ENCODE results near the gene AKAP9. TPM values are rescaled to one million over a fixed set of nuclear protein-coding genes. Genes with fewer than 3 reads are reported as not detected.
A peak's percentile ranks its signal among the peaks of the same experiment; 100 is the strongest.

AKAP9 gene
- total RNA-seq, 6 experiments from 2014 or later, result 24.6 to 30.4 (median 26.4) TPM

DNA sequence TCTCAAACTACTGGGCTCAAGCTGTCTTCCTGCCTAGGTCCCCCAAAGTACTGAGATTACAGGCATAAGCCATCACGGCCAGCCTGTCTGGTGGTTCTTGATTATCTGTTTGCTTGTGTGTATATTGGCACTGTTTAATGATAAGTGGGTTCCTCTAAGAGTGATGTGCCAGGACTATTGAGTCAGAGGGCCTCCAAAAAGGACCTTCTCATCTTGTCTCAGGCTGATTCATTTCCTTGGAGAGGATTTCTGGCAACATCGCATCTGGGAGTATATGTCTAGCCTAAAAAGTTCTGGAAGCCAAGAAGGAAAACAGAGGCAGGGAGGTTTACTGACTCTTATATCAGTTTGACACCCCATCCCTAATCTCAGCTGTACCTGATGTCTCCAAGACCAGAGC is 27.1 kb upstream of the AKAP9 start:
- H3K4me1 Mint-ChIP-seq (ENCODE audit: low read depth), result peaks cover 8% of the 10 kb centered on the region; the same call in 1 of the 2 replicates
- peak; percentile 59 for DNase-seq
- peaks cover 2% of the 10 kb centered on the region for H3K27me3 Mint-ChIP-seq (ENCODE audit: insufficient read depth)
- no peaks in the 10 kb centered on the region for H3K9me3 Mint-ChIP-seq
- no peak overlapping the region for H3K27ac Mint-ChIP-seq
- H3K4me3 Mint-ChIP-seq, result no peak overlapping the region
- TF ChIP-seq, protein P1, sequence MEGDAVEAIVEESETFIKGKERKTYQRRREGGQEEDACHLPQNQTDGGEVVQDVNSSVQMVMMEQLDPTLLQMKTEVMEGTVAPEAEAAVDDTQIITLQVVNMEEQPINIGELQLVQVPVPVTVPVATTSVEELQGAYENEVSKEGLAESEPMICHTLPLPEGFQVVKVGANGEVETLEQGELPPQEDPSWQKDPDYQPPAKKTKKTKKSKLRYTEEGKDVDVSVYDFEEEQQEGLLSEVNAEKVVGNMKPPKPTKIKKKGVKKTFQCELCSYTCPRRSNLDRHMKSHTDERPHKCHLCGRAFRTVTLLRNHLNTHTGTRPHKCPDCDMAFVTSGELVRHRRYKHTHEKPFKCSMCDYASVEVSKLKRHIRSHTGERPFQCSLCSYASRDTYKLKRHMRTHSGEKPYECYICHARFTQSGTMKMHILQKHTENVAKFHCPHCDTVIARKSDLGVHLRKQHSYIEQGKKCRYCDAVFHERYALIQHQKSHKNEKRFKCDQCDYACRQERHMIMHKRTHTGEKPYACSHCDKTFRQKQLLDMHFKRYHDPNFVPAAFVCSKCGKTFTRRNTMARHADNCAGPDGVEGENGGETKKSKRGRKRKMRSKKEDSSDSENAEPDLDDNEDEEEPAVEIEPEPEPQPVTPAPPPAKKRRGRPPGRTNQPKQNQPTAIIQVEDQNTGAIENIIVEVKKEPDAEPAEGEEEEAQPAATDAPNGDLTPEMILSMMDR (IDR thresholded peaks at IDR 0.05), result no peak
- H3K36me3 Mint-ChIP-seq (ENCODE audit: low read depth), result no peaks in the 10 kb centered on the region

DNA sequence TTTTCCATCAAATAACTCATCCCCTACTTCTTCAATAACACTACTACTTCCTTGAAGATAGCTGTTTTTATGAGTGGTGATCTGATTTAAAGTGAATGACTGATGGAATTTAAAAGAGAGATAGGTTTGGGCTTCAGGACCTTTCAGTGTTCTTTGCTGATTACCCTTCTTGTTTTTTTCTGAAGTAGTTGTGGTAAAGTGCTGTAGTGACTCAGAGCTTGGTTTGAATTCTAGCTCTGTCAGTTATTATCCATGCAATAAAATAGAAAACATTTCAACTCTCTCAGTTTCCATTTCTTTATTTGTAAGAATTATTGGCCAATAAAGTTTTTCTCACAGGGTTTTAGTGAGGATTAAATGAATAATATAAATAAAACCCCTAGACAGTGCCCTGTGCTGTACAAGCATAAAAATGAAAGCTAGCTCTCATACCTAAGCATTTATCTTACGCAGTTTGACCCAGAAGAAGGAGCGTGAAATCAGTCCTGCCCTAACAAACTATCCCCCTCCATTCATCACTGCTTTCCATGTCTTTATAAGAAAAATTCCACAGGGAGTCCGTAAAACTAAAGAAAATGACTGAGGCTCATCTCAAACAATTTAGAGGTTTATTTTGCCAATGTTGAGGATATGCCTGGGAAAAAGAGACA is 25.1 kb upstream of the AKAP9 start:
- Mint-ChIP-seq H3K9me3 (no peaks in the 10 kb centered on the region), H3K4me1 (ENCODE audit: low read depth) (peaks cover 8% of the 10 kb centered on the region; the same call in 1 of the 2 replicates), H3K27ac (no peak overlapping the region; the same call in 1 of the 2 replicates), H3K27me3 (ENCODE audit: insufficient read depth) (peaks cover 1% of the 10 kb centered on the region), H3K36me3 (ENCODE audit: low read depth) (no peaks in the 10 kb centered on the region), H3K4me3 (peak overlapping the region; percentile 12; the same call in 1 of the 2 replicates)
- peak; percentile 43 for DNase-seq
- TF ChIP-seq, protein P1 (IDR thresholded peaks at IDR 0.05), result no peak

DNA sequence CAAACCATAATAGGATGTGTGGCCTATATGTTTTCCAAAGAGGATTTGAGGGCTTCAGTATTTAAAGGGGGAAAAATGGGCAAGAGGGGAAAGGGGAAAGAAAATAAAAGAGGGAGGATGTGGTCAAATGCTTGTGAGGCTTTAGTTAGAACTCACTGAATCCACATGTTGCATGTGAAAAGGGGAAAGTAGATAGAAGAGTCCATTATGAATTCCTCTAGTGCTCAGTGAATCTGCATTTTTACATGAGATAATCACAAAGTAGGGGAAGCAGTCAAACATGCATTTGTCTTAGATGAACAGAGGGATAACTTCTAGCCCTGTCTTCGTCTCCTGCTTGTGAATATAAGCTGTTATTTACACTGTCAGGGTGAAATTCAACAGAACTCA is 24.6 kb upstream of the AKAP9 start:
- no peaks in the 10 kb centered on the region for H3K9me3 Mint-ChIP-seq
- H3K4me3 Mint-ChIP-seq, result no peak overlapping the region
- H3K27ac Mint-ChIP-seq, result no peak overlapping the region
- H3K36me3 Mint-ChIP-seq (ENCODE audit: low read depth), result no peaks in the 10 kb centered on the region
- peaks cover 8% of the 10 kb centered on the region; the same call in 1 of the 2 replicates for H3K4me1 Mint-ChIP-seq (ENCODE audit: low read depth)
- no peak for DNase-seq
- TF ChIP-seq, protein P1 (IDR thresholded peaks at IDR 0.05), result no peak
- peaks cover 1% of the 10 kb centered on the region for H3K27me3 Mint-ChIP-seq (ENCODE audit: insufficient read depth)

DNA sequence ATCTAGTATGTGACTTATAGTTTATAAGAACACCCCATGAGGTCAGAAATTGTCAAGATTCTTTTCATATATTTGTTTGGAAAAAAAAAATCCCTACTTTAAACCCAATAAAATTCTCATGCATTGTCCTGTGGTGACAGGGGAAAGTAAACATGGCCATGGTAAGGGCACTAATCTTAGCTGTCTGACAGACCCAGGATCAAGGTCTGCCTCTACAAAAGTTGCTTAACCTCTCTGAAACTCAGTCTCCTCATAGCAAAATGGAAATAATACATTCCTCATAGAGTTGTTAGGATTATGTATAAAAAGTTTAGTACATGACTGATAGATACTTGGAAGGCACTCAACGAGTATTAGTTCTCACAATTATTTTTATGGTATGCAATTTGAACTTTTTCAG is 22.3 kb upstream of the AKAP9 start:
- Mint-ChIP-seq H3K36me3 (ENCODE audit: low read depth) (no peaks in the 10 kb centered on the region), H3K27ac (no peak overlapping the region), H3K4me3 (no peak overlapping the region), H3K4me1 (ENCODE audit: low read depth) (peaks cover 18% of the 10 kb centered on the region), H3K9me3 (no peaks in the 10 kb centered on the region), H3K27me3 (ENCODE audit: insufficient read depth) (peaks cover 1% of the 10 kb centered on the region)
- TF ChIP-seq, protein P1 (IDR thresholded peaks at IDR 0.05), result no peak
- DNase-seq, result no peak

DNA sequence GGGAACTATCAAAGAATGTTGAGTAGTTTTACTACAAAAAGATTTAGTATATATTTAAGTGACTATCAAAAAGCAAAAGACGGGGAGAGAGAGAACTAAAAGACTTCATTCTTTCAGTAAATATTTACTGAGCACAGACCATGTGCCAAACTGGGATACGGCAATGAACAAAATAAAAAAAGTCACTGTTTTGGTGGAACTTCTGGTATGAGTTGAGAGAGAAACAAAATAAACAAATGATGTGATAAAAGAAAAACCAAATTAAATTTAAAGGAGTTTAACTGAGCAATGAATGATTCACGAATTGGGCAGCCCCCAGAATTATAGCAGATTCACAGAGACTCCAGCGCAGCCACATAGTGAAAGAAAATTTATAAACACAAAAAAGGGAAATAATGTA is 17.8 kb upstream of the AKAP9 start:
- DNase-seq, result peak; percentile 7
- Mint-ChIP-seq H3K4me3 (peak overlapping the region; percentile 66), H3K36me3 (ENCODE audit: low read depth) (no peaks in the 10 kb centered on the region), H3K27ac (no peak overlapping the region), H3K4me1 (ENCODE audit: low read depth) (peaks cover 15% of the 10 kb centered on the region), H3K9me3 (no peaks in the 10 kb centered on the region), H3K27me3 (ENCODE audit: insufficient read depth) (peaks cover 18% of the 10 kb centered on the region)
- TF ChIP-seq, protein P1 (IDR thresholded peaks at IDR 0.05), result no peak
